22Rv1 (cell line): ENCODE results near the gene COL18A1.

Source experiments
- CTCF ChIP-seq: fragments of 450-650 bp; IDR thresholded peaks from 2 replicates; pipeline ENCODE4 v1.5.1; 2017; ENCODE audit warnings: mild to moderate bottlenecking
- ZFX ChIP-seq: fragments of 450-650 bp; IDR thresholded peaks from 2 replicates; pipeline ENCODE4 v1.6.1; 2017; ENCODE audit warnings: antibody characterized with exemption, borderline replicate concordance

DNA sequence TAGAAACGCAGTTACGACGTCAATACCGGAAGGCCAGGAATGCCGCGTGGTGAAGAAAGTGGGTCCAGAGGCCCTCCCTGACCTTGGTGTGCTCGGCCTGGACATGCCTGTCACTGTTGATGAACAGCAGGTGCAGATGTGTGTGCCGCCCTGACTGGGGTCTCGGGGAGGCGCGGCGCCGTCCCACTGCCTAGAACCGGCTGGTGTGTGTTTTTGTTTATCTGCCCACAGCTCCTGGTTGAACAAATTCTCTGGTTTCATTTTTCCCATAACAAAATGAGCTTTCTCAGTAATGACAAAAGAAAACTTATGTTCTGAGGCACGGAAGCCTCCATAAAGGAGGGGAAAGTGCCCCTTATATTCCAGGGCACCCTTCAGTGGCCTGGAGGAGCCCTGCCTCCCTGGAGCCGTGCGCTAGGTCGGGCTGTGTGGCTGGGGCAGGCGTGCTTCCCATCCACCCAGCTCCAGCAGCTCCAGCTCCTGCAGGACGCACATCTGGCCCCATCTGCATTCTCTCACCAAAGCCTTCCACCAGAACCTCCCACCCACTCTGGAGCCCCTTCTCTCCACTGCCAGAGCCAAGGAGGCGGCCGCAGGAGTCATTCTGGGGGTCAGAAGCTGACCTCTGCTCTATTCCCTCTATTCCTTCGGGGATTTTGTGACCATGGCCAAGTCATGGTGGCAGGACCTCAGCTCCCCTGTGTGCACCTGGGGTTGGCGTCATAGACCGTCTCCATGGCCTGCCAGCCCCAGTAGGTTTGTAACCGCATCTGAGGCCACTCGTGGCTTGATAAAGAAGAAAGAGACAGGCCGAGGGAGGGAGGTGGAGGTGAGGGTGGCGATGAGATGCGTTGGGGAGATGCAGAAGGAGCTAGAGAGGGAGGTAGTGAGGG lies 20.1 kb upstream of the COL18A1 start:
- TF ChIP-seq CTCF, result no peak
- TF ChIP-seq ZFX, result no peak
